HCT116 (cell line): Measurements from ENCODE around the gene SEPTIN11.

Source experiments
- CBX3 ChIP-seq: IDR thresholded peaks from 2 replicates; pipeline ENCODE4 v1.6.1; 2012; ENCODE audit warnings: low read depth
- CEBPB ChIP-seq: IDR thresholded peaks from 2 replicates; pipeline ENCODE4 v1.6.1; 2012; ENCODE audit warnings: low read depth
- CTCF ChIP-seq, 3 experiments: fragments of 200-600 bp in 1 of 3; sonication (generic) in 1 of 3; IDR thresholded peaks in 2 of 3; conservative IDR thresholded peaks in 1 of 3; 2 replicates each; pipeline ENCODE4 v1.5.1; 2012 to 2017; ENCODE audit warnings: low read depth in 2 of 3, low read length in 2 of 3, antibody characterized with exemption in 1 of 3, borderline replicate concordance in 1 of 3, control low read depth in 1 of 3, mild to moderate bottlenecking in 1 of 3, mixed read lengths in 1 of 3, mixed run types in 1 of 3, moderate library complexity in 1 of 3; ENCODE audit not compliant: insufficient read depth in 1 of 3
- EZH2 ChIP-seq: fragments of 200-600 bp; sonication (generic); IDR thresholded peaks from 2 replicates; pipeline ENCODE4 v1.6.1; 2017; ENCODE audit warnings: antibody characterized with exemption, mixed run types
- JUND ChIP-seq: IDR thresholded peaks from 2 replicates; pipeline ENCODE4 v1.6.1; 2012
- POLR2A ChIP-seq: IDR thresholded peaks from 2 replicates; pipeline ENCODE4 v1.7.0; 2011; ENCODE audit warnings: borderline replicate concordance; ENCODE audit not compliant: insufficient read depth, insufficient read length; ENCODE audit errors: extremely low read depth
- RAD21 ChIP-seq: IDR thresholded peaks from 2 replicates; pipeline ENCODE4 v1.6.1; 2012; ENCODE audit warnings: low read depth, mild to moderate bottlenecking
- SRF ChIP-seq: IDR thresholded peaks from 2 replicates; pipeline ENCODE4 v1.6.1; 2012; ENCODE audit warnings: low read depth
- TCF7L2 ChIP-seq: IDR thresholded peaks from 2 replicates; pipeline ENCODE4 v1.7.0; 2011; ENCODE audit warnings: borderline replicate concordance, inconsistent platforms; ENCODE audit not compliant: insufficient read depth, insufficient read length; ENCODE audit errors: extremely low read depth
- YY1 ChIP-seq: IDR thresholded peaks from 2 replicates; pipeline ENCODE4 v1.6.1; 2011; ENCODE audit warnings: low read length, low read depth, moderate library complexity, mild to moderate bottlenecking; ENCODE audit not compliant: insufficient replicate concordance; ENCODE audit errors: extremely low read depth
- ZBTB33 ChIP-seq: IDR thresholded peaks from 2 replicates; pipeline ENCODE4 v1.6.1; 2011; ENCODE audit warnings: mild to moderate bottlenecking, low read length, moderate library complexity; ENCODE audit not compliant: insufficient replicate concordance; ENCODE audit errors: extremely low read depth
- ZNF274 ChIP-seq: fragments of 200-500 bp; sonication (Bioruptor generic); IDR thresholded peaks from 2 replicates; pipeline ENCODE4 v1.6.1; 2014; ENCODE audit warnings: mild to moderate bottlenecking, low read depth, low read length, inconsistent platforms

GRCh38 chr4:76960014-76960413, 10.5 kb downstream of the SEPTIN11 start:
- TF ChIP-seq CTCF (IDR thresholded peaks at IDR 0.05 in 2 of 3, conservative IDR thresholded peaks at IDR 0.05 in 1 of 3; ENCODE audit: borderline replicate concordance in 1 of 3, insufficient read depth in 1 of 3, low read depth in 2 of 3, low read length in 2 of 3), result no peak
- no peak for TF ChIP-seq EZH2
- no peak for TF ChIP-seq YY1
- TF ChIP-seq RAD21, result no peak
- TF ChIP-seq TCF7L2, result no peak
- no peak for TF ChIP-seq SRF
- no peak for TF ChIP-seq ZBTB33
- TF ChIP-seq POLR2A, result no peak
- TF ChIP-seq ZNF274, result no peak
- no peak for TF ChIP-seq JUND
- TF ChIP-seq CBX3, result no peak
- no peak for TF ChIP-seq CEBPB
